GM23338 (cell line): ENCODE data around the gene ATP10A. TPM values are rescaled to one million over a fixed set of nuclear protein-coding genes. Genes with fewer than 3 reads are reported as not detected.

Source experiments
- ATAC-seq: fragments of 200-7000 bp; cut with Tn5 transposase; 3 replicates; pipeline ENCODE4 v1.9.1; 2020
- DNase-seq: peaks from one replicate; pipeline ENCODE4 v3.0.0-alpha.2; 2015; ENCODE audit warnings: low spot score
- H2AFZ ChIP-seq: fragments of 200-600 bp; sonication (generic); 2 replicates; pipeline ENCODE4 v1.8.0; 2016; ENCODE audit warnings: antibody characterized with exemption, mild to moderate bottlenecking, moderate library complexity
- H3F3A ChIP-seq: fragments of 200-600 bp; sonication (generic); replicated peaks from 2 replicates; pipeline ENCODE4 v1.8.0; 2017; ENCODE audit warnings: antibody characterized with exemption, mixed run types, low read depth
- H3K27ac ChIP-seq: fragments of 200-600 bp; sonication (generic); 2 replicates; pipeline ENCODE4 v1.6.1; 2016; ENCODE audit warnings: low read depth
- H3K27me3 ChIP-seq: fragments of 200-600 bp; sonication (generic); 2 replicates; pipeline ENCODE4 v1.8.0; 2016; ENCODE audit warnings: mild to moderate bottlenecking, mixed run types, moderate library complexity; ENCODE audit not compliant: insufficient read depth
- H3K36me3 ChIP-seq: fragments of 200-600 bp; sonication (generic); 2 replicates; pipeline ENCODE4 v1.8.0; 2016; ENCODE audit warnings: mild to moderate bottlenecking; ENCODE audit not compliant: insufficient read depth
- H3K4me1 ChIP-seq: fragments of 200-600 bp; sonication (generic); 2 replicates; pipeline ENCODE4 v1.8.0; 2016; ENCODE audit warnings: mild to moderate bottlenecking, moderate library complexity; ENCODE audit not compliant: insufficient read depth
- H3K4me2 ChIP-seq: fragments of 200-600 bp; sonication (generic); 2 replicates; pipeline ENCODE4 v1.7.1; 2017; ENCODE audit warnings: mixed run types
- H3K4me3 ChIP-seq: fragments of 200-600 bp; sonication (generic); 2 replicates; pipeline ENCODE4 v1.6.1; 2016; ENCODE audit warnings: mixed run types
- H3K79me2 ChIP-seq: fragments of 200-600 bp; sonication (generic); replicated peaks from 2 replicates; pipeline ENCODE4 v1.8.0; 2017; ENCODE audit warnings: mild to moderate bottlenecking; ENCODE audit not compliant: insufficient read depth
- H3K9me2 ChIP-seq: fragments of 200-600 bp; sonication (generic); 2 replicates; pipeline ENCODE4 v1.8.0; 2017; ENCODE audit not compliant: insufficient read depth
- H4K20me1 ChIP-seq: fragments of 200-600 bp; sonication (generic); replicated peaks from 2 replicates; pipeline ENCODE4 v1.8.0; 2017; ENCODE audit warnings: mild to moderate bottlenecking; ENCODE audit not compliant: insufficient read depth
- H3K27ac Mint-ChIP-seq: 2 replicates; pipeline ENCODE4 v1.8.0; 2020; ENCODE audit warnings: inconsistent platforms, mild to moderate bottlenecking, moderate library complexity, mixed read lengths
- H3K27me3 Mint-ChIP-seq: 3 replicates; pipeline ENCODE4 v1.8.0; 2022; ENCODE audit warnings: low read depth, mild to moderate bottlenecking, moderate library complexity, mixed read lengths, inconsistent platforms; ENCODE audit not compliant: insufficient read depth, poor library complexity
- H3K36me3 Mint-ChIP-seq: 3 replicates; pipeline ENCODE4 v1.8.0; 2021; ENCODE audit warnings: low read depth, mild to moderate bottlenecking, inconsistent platforms, moderate library complexity, mixed read lengths
- H3K4me1 Mint-ChIP-seq: 3 replicates; pipeline ENCODE4 v1.8.0; 2020; ENCODE audit warnings: mild to moderate bottlenecking, inconsistent platforms, mixed read lengths
- H3K4me3 Mint-ChIP-seq: 3 replicates; pipeline ENCODE4 v1.8.0; 2021; ENCODE audit warnings: moderate library complexity, mild to moderate bottlenecking, inconsistent platforms, mixed read lengths
- H3K9me3 Mint-ChIP-seq: 3 replicates; pipeline ENCODE4 v1.8.0; 2020; ENCODE audit warnings: moderate library complexity, mild to moderate bottlenecking, inconsistent platforms, mixed read lengths
- CREB1 ChIP-seq: fragments of 250-450 bp; sonication (Bioruptor Pico); IDR thresholded peaks from 2 replicates; pipeline ENCODE4 v1.5.0; 2020; ENCODE audit warnings: low read depth, mild to moderate bottlenecking, moderate library complexity
- EZH2 ChIP-seq: fragments of 200-600 bp; sonication (generic); IDR thresholded peaks from one replicate; pipeline ENCODE4 v1.8.0; 2017; ENCODE audit warnings: antibody characterized with exemption, mild to moderate bottlenecking, low read depth; ENCODE audit not compliant: unreplicated experiment
- EZH2phosphoT487 ChIP-seq: fragments of 200-600 bp; sonication (generic); IDR thresholded peaks from one replicate; pipeline ENCODE4 v1.8.1; 2018; ENCODE audit warnings: antibody characterized with exemption; ENCODE audit not compliant: unreplicated experiment
- JUNB ChIP-seq: IDR thresholded peaks from one replicate; pipeline ENCODE4 v1.6.1; 2016; ENCODE audit warnings: antibody characterized with exemption; ENCODE audit not compliant: unreplicated experiment
- NANOG ChIP-seq: IDR thresholded peaks from 2 replicates; pipeline ENCODE4 v1.6.1; 2016; ENCODE audit warnings: antibody characterized with exemption, borderline replicate concordance
- POLR2AphosphoS5 ChIP-seq: IDR thresholded peaks from 2 replicates; pipeline ENCODE4 v1.6.1; 2016; ENCODE audit warnings: antibody characterized with exemption, low read depth
- STAT1 ChIP-seq: IDR thresholded peaks from one replicate; pipeline ENCODE4 v1.6.1; 2016; ENCODE audit warnings: antibody characterized with exemption; ENCODE audit not compliant: unreplicated experiment
- ZNF114 ChIP-seq: fragments of 250-450 bp; sonication (Bioruptor Pico); IDR thresholded peaks from 2 replicates; pipeline ENCODE4 v1.5.0; 2020; ENCODE audit warnings: mild to moderate bottlenecking, moderate library complexity
- ZNF331 ChIP-seq: fragments of 250-450 bp; sonication (Bioruptor Pico); IDR thresholded peaks from 2 replicates; pipeline ENCODE4 v1.5.0; 2020; ENCODE audit warnings: low read depth, mild to moderate bottlenecking, moderate library complexity
- polyA plus RNA-seq: library from polyadenylated mRNA; unstranded; fragments of >200 nt; fragmentation: Nextera tagmentation; extraction: Ambion mirVana; gene quantifications from 2 replicates; pipeline ENCODE4 v1.2.1, GENCODE V29; 2016
- total RNA-seq: library from RNA; depleted of rRNA; stranded (reverse); fragments of >200 nt; shearing (Covaris generic); gene quantifications from 2 replicates; pipeline ENCODE4 v1.2.3, GENCODE V29; 2014
- TF ChIP-seq, protein P1 (sequence below): IDR thresholded peaks from 2 replicates; pipeline ENCODE4 v1.6.1; 2016; ENCODE audit warnings: antibody characterized with exemption
- TF ChIP-seq, protein P2 (sequence below): fragments of 250-450 bp; sonication (Bioruptor Pico); IDR thresholded peaks from 2 replicates; pipeline ENCODE4 v1.5.0; 2020; ENCODE audit warnings: mild to moderate bottlenecking, moderate library complexity
- TF ChIP-seq, protein P3 (sequence below), 2 experiments: fragments of 200-600 bp in 1 of 2; sonication (generic) in 1 of 2; conservative IDR thresholded peaks; 2 replicates each; pipeline versions ENCODE4 v1.5.1 to v1.6.1; 2016 to 2017; ENCODE audit warnings: antibody characterized with exemption in 2 of 2, low read depth in 2 of 2, mild to moderate bottlenecking in 2 of 2, moderate library complexity in 1 of 2

Gene ATP10A
- total and polyA plus RNA-seq, 2 experiments from 2014 or later = 0.36 to 5.6 TPM

DNA sequence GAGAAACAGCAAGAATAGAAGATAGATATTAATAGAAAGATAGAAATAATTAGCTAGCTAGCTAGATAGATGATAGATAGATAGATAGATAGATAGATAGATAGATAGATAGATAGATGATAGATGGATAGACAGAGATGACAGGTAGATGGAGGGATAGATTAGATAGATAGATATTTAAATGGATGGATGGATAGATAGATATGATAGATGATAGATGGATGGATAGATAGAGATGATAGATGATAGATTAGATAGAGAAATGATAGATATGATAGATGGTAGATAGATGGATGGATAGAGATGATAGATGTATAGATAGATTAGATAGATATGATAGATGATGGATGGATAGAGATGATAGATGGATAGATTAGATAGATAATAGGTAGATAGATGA, 8.3 kb upstream of the ATP10A start:
- H3K4me3 Mint-ChIP-seq = no peak overlapping the region
- no peaks in the 10 kb centered on the region for H3K36me3 Mint-ChIP-seq
- Histone ChIP-seq H3K36me3 (no peaks in the 10 kb centered on the region), H3K4me2 (no peak overlapping the region), H4K20me1 (no peaks in the 10 kb centered on the region), H3K4me1 (no peaks in the 10 kb centered on the region), H3K9me2 (no peaks in the 10 kb centered on the region), H3K27ac (no peak overlapping the region), H3F3A (no peaks in the 10 kb centered on the region), H3K79me2 (no peaks in the 10 kb centered on the region), H3K4me3 (no peak overlapping the region), H3K27me3 (no peaks in the 10 kb centered on the region), H2AFZ (no peak overlapping the region)
- H3K27me3 Mint-ChIP-seq = peaks cover 1% of the 10 kb centered on the region
- no peaks in the 10 kb centered on the region for H3K9me3 Mint-ChIP-seq
- TF ChIP-seq ZNF331 (CRISPR knock-in tag) (no peak), ZNF114 (no peak), EZH2 (no peak)
- ATAC-seq (no peak), DNase-seq (no peak)
- no peak overlapping the region for H3K27ac Mint-ChIP-seq
- H3K4me1 Mint-ChIP-seq = peaks cover 2% of the 10 kb centered on the region; the same call in 1 of the 3 replicates

DNA sequence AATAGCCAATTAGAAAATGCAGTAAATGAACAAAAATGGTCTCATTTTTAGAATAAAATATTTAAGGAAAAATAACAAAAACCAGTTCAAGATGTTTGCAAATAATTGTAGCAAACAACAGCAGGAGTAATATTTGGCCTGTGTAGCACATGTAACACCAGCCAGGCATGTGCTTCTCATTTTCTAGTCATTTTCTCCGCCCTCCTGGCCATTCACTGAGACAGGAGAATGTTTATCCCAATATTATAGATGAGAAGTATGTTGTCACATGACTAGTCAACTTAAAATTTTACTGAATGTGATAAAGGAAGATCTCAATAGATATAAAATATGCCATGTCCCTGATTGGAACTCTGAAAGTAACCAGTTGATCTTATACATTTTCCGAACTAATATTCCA, 7.8 kb upstream of the ATP10A start:
- H3K27me3 ChIP-seq = no peaks in the 10 kb centered on the region
- H3K36me3 Mint-ChIP-seq = no peaks in the 10 kb centered on the region
- peaks cover 2% of the 10 kb centered on the region; the same call in 1 of the 3 replicates for H3K4me1 Mint-ChIP-seq
- DNase-seq (no peak), ATAC-seq (no peak)
- H2AFZ ChIP-seq = no peak overlapping the region
- H3K4me3 ChIP-seq = no peak overlapping the region
- H3F3A ChIP-seq = no peaks in the 10 kb centered on the region
- no peaks in the 10 kb centered on the region for H3K79me2 ChIP-seq
- no peak overlapping the region for H3K27ac Mint-ChIP-seq
- no peaks in the 10 kb centered on the region for H3K9me2 ChIP-seq
- H3K27me3 Mint-ChIP-seq = peaks cover 1% of the 10 kb centered on the region
- no peaks in the 10 kb centered on the region for H4K20me1 ChIP-seq
- no peaks in the 10 kb centered on the region for H3K4me1 ChIP-seq
- no peak overlapping the region for H3K4me2 ChIP-seq
- H3K9me3 Mint-ChIP-seq = no peaks in the 10 kb centered on the region
- H3K4me3 Mint-ChIP-seq = no peak overlapping the region
- no peak overlapping the region for H3K27ac ChIP-seq
- no peaks in the 10 kb centered on the region for H3K36me3 ChIP-seq
- TF ChIP-seq STAT1 (no peak), ZNF114 (no peak), EZH2phosphoT487 (no peak), ZNF331 (CRISPR knock-in tag) (no peak), EZH2 (no peak), POLR2AphosphoS5 (no peak), NANOG (no peak), JUNB (no peak), CREB1 (CRISPR knock-in tag) (no peak)
- TF ChIP-seq, protein P1, sequence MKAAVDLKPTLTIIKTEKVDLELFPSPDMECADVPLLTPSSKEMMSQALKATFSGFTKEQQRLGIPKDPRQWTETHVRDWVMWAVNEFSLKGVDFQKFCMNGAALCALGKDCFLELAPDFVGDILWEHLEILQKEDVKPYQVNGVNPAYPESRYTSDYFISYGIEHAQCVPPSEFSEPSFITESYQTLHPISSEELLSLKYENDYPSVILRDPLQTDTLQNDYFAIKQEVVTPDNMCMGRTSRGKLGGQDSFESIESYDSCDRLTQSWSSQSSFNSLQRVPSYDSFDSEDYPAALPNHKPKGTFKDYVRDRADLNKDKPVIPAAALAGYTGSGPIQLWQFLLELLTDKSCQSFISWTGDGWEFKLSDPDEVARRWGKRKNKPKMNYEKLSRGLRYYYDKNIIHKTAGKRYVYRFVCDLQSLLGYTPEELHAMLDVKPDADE = no peak
- TF ChIP-seq, protein P2, sequence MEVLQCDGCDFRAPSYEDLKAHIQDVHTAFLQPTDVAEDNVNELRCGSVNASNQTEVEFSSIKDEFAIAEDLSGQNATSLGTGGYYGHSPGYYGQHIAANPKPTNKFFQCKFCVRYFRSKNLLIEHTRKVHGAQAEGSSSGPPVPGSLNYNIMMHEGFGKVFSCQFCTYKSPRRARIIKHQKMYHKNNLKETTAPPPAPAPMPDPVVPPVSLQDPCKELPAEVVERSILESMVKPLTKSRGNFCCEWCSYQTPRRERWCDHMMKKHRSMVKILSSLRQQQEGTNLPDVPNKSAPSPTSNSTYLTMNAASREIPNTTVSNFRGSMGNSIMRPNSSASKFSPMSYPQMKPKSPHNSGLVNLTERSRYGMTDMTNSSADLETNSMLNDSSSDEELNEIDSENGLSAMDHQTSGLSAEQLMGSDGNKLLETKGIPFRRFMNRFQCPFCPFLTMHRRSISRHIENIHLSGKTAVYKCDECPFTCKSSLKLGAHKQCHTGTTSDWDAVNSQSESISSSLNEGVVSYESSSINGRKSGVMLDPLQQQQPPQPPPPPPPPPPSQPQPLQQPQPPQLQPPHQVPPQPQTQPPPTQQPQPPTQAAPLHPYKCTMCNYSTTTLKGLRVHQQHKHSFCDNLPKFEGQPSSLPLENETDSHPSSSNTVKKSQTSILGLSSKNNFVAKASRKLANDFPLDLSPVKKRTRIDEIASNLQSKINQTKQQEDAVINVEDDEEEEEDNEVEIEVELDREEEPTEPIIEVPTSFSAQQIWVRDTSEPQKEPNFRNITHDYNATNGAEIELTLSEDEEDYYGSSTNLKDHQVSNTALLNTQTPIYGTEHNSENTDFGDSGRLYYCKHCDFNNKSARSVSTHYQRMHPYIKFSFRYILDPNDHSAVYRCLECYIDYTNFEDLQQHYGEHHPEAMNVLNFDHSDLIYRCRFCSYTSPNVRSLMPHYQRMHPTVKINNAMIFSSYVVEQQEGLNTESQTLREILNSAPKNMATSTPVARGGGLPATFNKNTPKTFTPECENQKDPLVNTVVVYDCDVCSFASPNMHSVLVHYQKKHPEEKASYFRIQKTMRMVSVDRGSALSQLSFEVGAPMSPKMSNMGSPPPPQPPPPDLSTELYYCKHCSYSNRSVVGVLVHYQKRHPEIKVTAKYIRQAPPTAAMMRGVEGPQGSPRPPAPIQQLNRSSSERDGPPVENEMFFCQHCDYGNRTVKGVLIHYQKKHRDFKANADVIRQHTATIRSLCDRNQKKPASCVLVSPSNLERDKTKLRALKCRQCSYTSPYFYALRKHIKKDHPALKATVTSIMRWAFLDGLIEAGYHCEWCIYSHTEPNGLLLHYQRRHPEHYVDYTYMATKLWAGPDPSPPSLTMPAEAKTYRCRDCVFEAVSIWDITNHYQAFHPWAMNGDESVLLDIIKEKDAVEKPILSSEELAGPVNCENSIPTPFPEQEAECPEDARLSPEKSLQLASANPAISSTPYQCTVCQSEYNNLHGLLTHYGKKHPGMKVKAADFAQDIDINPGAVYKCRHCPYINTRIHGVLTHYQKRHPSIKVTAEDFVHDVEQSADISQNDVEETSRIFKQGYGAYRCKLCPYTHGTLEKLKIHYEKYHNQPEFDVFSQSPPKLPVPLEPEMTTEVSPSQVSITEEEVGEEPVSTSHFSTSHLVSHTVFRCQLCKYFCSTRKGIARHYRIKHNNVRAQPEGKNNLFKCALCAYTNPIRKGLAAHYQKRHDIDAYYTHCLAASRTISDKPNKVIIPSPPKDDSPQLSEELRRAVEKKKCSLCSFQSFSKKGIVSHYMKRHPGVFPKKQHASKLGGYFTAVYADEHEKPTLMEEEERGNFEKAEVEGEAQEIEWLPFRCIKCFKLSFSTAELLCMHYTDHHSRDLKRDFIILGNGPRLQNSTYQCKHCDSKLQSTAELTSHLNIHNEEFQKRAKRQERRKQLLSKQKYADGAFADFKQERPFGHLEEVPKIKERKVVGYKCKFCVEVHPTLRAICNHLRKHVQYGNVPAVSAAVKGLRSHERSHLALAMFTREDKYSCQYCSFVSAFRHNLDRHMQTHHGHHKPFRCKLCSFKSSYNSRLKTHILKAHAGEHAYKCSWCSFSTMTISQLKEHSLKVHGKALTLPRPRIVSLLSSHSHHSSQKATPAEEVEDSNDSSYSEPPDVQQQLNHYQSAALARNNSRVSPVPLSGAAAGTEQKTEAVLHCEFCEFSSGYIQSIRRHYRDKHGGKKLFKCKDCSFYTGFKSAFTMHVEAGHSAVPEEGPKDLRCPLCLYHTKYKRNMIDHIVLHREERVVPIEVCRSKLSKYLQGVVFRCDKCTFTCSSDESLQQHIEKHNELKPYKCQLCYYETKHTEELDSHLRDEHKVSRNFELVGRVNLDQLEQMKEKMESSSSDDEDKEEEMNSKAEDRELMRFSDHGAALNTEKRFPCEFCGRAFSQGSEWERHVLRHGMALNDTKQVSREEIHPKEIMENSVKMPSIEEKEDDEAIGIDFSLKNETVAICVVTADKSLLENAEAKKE (CRISPR knock-in tag) = no peak
- TF ChIP-seq, protein P3, sequence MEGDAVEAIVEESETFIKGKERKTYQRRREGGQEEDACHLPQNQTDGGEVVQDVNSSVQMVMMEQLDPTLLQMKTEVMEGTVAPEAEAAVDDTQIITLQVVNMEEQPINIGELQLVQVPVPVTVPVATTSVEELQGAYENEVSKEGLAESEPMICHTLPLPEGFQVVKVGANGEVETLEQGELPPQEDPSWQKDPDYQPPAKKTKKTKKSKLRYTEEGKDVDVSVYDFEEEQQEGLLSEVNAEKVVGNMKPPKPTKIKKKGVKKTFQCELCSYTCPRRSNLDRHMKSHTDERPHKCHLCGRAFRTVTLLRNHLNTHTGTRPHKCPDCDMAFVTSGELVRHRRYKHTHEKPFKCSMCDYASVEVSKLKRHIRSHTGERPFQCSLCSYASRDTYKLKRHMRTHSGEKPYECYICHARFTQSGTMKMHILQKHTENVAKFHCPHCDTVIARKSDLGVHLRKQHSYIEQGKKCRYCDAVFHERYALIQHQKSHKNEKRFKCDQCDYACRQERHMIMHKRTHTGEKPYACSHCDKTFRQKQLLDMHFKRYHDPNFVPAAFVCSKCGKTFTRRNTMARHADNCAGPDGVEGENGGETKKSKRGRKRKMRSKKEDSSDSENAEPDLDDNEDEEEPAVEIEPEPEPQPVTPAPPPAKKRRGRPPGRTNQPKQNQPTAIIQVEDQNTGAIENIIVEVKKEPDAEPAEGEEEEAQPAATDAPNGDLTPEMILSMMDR (conservative IDR thresholded peaks at IDR 0.05; ENCODE audit: low read depth in 2 of 2) = no peak
